D721Med (cell line): ENCODE measurements around the gene ESPNL.

ENCODE experiments used
- DNase-seq: peaks from one replicate; pipeline ENCODE4 v3.0.0; 2011; ENCODE audit warnings: low spot score; ENCODE audit not compliant: insufficient read length
- FAIRE-seq: peaks from 2 replicates; lab custom pipeline; 2011; peaks lifted over from hg19 to GRCh38; lab: Jason Lieb, UNC
- CTCF ChIP-seq: IDR thresholded peaks from 2 replicates; pipeline ENCODE4 v1.5.1; 2012; ENCODE audit warnings: mild to moderate bottlenecking, control low read depth; ENCODE audit not compliant: insufficient read depth; ENCODE audit errors: missing control alignments

ESPNL gene

DNA sequence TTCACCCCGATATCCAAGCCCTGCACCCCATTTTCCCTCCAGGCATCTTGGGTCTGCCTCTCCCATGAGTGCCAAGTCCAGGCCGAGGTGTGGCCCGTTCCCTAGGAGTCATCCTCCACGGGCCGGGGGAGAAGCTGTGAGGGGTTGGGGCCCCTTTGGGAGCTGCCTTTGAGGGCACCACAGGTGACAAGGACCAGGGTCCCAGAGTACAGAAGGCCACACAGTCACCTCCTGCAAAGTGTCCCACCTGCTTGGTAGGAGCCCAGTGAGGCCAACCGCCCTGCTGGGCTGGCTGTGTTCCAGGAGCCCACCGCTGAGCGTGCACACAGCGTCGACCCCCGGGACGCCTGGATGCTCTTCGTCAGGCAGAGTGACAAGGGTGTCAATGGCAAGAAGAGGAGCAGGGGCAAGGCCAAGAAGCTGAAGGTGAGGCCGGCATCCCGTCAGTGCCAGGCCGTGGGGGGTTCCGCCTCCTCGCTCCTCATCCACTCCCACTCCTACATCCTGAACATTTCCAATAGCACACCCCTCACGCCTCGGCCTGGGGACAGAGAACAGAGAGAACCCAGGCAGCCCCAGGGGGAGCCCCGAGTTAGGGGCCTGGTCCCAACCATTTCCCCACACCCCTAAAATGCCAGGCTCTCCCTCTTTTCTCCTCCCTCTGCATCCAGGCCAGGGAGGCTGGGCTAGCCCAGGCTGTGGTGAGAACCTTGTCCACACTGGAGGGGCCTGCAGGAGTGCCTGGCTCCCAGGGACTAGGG, 61.3 kb downstream of the ESPNL start:
- no peak for FAIRE-seq
- no peak for DNase-seq
- no peak for TF ChIP-seq CTCF

- DNase-seq (no peak), FAIRE-seq (no peak)
- no peak for TF ChIP-seq CTCF
Observed at GRCh38 chr2:238162251-238162845, 62.2 kb downstream of the ESPNL start.

DNA sequence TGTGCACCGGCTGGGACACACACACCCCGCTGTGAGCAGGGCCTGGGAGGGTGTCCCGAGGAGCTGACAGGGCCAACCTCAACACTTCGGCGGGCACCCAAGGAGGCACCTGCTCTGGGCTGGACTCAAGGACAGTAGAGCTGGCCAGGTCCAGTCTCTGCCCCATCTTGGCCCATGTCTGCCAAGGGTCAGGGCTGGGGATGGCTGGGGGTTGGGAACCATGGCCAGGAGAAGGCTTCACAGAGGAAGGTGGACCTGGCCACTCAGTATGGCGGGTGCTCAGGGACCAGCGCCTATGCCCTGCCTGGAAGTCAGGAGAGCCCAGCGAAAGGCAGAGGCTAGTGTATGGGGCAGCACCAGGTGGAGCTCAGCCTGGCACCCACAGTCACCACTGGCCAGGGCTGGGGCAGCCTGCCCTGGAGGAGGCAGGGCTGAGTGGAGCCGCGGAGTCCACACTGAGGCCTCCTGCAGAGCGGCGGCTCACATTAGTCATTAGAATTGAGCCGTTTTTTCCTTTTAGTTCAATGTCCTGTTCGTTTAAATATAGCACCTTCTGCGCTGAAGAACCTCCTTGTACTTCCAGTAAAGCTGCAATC, 62.8 kb downstream of the ESPNL start:
- TF ChIP-seq CTCF = no peak
- FAIRE-seq = no peak
- no peak for DNase-seq

GRCh38 chr2:238163481-238164198, 63.5 kb downstream of the ESPNL start:
- DNase-seq (no peak), FAIRE-seq (no peak)
- TF ChIP-seq CTCF = no peak

- FAIRE-seq (no peak), DNase-seq (no peak)
- TF ChIP-seq CTCF = no peak
Observed at GRCh38 chr2:238164906-238165287, 64.8 kb downstream of the ESPNL start.

DNA sequence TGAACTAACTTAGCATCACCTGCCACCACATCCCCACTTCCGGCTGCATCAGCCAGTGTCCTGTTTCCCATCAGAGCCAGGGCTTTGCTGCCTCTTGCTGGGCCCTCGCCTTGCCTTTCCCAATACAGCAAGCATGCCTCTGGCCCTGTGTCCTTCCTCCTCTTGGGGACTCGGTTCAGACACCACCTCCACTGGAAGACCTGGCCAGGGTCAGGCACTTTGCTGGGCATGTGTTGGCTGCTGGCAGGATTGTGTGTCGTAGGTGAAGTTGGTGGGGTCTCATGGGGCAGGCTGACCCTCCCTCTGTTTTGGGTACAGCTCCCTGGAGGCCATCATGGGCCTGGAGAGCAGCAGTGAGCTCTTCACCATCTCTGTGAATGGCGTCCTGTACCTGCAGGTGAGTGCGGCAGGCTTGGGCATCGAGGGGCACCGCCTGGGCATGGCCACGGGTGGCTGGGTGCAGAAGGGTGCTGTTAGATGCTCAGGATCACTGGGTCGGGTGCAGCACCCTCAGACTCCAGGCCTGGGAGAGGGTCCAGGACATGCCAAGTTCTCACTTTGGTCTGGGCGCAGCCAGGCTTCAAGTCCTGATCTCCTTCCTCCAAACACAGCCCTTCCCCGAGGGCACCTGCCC, 65.3 kb downstream of the ESPNL start:
- no peak for TF ChIP-seq CTCF
- FAIRE-seq = no peak
- DNase-seq = no peak
